ENCODE measurements around the gene SRGAP1. TPM values are rescaled to one million over a fixed set of nuclear protein-coding genes. Genes with fewer than 3 reads are reported as not detected.

Gene SRGAP1
- total RNA-seq, 1 donor from 2014 or later, result 49.3 TPM

DNA sequence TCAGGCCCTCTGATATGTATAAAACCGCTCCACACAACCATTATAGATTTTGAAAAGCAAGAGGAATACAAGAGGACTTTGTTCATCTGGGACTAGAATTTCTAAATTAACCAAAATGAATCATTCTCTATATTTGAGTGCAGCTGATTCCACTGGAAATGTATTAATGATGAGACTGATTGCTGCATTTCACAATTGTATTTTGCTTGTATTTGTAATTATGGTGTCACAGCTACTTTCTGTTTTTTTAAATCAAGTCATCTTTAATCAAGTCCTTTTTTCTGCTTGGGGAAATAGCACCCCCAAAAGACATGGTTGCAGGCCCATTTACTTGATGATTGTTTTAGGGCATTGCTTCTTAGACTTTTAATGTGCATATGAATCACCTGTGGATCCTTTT lies 215.2 kb downstream of the SRGAP1 start:
- DNase-seq (ENCODE audit: low spot score), result no peak
- peaks cover 1% of the 10 kb centered on the region for H3K27me3 Mint-ChIP-seq (ENCODE audit: unreplicated experiment)
- peaks cover 11% of the 10 kb centered on the region for H3K4me1 Mint-ChIP-seq (ENCODE audit: unreplicated experiment)
- H3K9me3 Mint-ChIP-seq (ENCODE audit: unreplicated experiment), result no peaks in the 10 kb centered on the region
- no peak overlapping the region for H3K4me3 Mint-ChIP-seq (ENCODE audit: unreplicated experiment)
- H3K36me3 Mint-ChIP-seq (ENCODE audit: low read depth, unreplicated experiment), result peaks cover 7% of the 10 kb centered on the region
- TF ChIP-seq, protein P1, sequence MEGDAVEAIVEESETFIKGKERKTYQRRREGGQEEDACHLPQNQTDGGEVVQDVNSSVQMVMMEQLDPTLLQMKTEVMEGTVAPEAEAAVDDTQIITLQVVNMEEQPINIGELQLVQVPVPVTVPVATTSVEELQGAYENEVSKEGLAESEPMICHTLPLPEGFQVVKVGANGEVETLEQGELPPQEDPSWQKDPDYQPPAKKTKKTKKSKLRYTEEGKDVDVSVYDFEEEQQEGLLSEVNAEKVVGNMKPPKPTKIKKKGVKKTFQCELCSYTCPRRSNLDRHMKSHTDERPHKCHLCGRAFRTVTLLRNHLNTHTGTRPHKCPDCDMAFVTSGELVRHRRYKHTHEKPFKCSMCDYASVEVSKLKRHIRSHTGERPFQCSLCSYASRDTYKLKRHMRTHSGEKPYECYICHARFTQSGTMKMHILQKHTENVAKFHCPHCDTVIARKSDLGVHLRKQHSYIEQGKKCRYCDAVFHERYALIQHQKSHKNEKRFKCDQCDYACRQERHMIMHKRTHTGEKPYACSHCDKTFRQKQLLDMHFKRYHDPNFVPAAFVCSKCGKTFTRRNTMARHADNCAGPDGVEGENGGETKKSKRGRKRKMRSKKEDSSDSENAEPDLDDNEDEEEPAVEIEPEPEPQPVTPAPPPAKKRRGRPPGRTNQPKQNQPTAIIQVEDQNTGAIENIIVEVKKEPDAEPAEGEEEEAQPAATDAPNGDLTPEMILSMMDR (IDR thresholded peaks at IDR 0.05; ENCODE audit: unreplicated experiment), result no peak
- no peak overlapping the region for H3K27ac Mint-ChIP-seq (ENCODE audit: unreplicated experiment)

DNA sequence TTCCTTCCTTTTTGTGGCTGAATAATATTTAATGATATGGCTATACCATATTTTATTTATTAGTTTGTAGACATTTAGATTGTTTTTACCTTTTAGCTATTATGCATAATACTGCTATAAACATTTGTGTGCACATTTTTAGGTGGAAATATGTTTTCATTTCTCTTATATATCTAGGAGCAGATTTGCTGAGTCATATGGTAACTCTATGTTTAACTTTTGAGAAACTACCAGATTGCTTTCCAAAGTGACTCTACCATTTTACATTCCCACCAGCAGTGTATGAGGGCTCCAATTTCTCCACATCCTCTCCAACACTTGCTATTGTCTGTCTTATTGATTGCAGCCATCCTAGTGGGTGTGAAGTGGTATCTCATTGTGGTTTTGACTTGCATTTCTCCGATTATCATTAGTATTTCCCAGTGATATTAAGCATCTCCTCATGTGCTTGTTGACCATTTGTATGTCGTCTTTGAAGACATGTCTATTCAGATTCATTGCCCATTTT lies 217.4 kb downstream of the SRGAP1 start:
- peaks cover 4% of the 10 kb centered on the region for H3K36me3 Mint-ChIP-seq (ENCODE audit: low read depth, unreplicated experiment)
- TF ChIP-seq, protein P1 (IDR thresholded peaks at IDR 0.05; ENCODE audit: unreplicated experiment), result no peak
- H3K9me3 Mint-ChIP-seq (ENCODE audit: unreplicated experiment), result no peaks in the 10 kb centered on the region
- H3K27ac Mint-ChIP-seq (ENCODE audit: unreplicated experiment), result no peak overlapping the region
- no peak for DNase-seq (ENCODE audit: low spot score)
- H3K27me3 Mint-ChIP-seq (ENCODE audit: unreplicated experiment), result no peaks in the 10 kb centered on the region
- no peak overlapping the region for H3K4me3 Mint-ChIP-seq (ENCODE audit: unreplicated experiment)
- peaks cover 7% of the 10 kb centered on the region for H3K4me1 Mint-ChIP-seq (ENCODE audit: unreplicated experiment)

DNA sequence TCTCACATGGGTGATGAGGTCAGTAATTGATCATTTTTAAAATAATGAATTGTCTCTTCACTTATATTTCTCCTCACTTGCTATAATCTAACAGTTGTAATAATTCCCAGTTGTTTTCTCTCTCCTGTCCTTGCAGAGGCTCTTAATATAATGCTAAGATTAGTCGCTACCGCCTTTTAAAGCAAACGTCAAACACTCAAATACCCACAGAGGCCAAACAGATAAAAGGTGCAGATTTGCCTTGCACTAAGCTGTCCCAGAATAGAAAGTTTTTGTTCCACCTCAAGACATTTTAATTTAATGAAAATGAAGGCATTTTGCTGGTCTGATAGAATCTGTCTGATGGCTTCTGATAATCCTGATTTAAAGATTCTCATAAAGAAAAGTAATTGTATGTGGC lies 218.6 kb downstream of the SRGAP1 start:
- Mint-ChIP-seq H3K36me3 (ENCODE audit: low read depth, unreplicated experiment) (peaks cover 9% of the 10 kb centered on the region), H3K27me3 (ENCODE audit: unreplicated experiment) (no peaks in the 10 kb centered on the region), H3K27ac (ENCODE audit: unreplicated experiment) (no peak overlapping the region), H3K9me3 (ENCODE audit: unreplicated experiment) (no peaks in the 10 kb centered on the region), H3K4me1 (ENCODE audit: unreplicated experiment) (peaks cover 7% of the 10 kb centered on the region), H3K4me3 (ENCODE audit: unreplicated experiment) (no peak overlapping the region)
- TF ChIP-seq, protein P1 (IDR thresholded peaks at IDR 0.05; ENCODE audit: unreplicated experiment), result no peak
- no peak for DNase-seq (ENCODE audit: low spot score)

DNA sequence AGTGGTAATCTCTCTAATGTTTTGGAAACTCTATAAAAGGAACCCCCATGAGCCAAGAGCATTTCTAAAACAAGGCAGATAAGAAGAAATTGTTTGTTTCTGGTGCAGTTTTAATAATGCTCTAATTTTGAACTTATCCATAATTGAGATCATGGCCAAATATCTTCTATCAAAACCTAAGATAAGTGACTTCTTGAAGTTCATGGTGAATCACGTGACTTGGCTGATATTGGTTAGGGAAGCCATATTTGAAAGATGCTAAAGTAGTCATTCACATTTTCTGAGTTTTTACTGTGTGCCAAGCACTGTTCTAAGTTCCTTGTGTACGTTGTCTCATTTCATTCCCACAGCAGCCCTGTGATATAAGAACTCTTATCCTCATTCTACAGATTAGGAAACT lies 219.7 kb downstream of the SRGAP1 start:
- TF ChIP-seq, protein P1 (IDR thresholded peaks at IDR 0.05; ENCODE audit: unreplicated experiment), result no peak
- Mint-ChIP-seq H3K27ac (ENCODE audit: unreplicated experiment) (no peak overlapping the region), H3K4me1 (ENCODE audit: unreplicated experiment) (peaks cover 9% of the 10 kb centered on the region), H3K4me3 (ENCODE audit: unreplicated experiment) (no peak overlapping the region), H3K36me3 (ENCODE audit: low read depth, unreplicated experiment) (peaks cover 13% of the 10 kb centered on the region), H3K27me3 (ENCODE audit: unreplicated experiment) (no peaks in the 10 kb centered on the region), H3K9me3 (ENCODE audit: unreplicated experiment) (no peaks in the 10 kb centered on the region)
- no peak for DNase-seq (ENCODE audit: low spot score)

DNA sequence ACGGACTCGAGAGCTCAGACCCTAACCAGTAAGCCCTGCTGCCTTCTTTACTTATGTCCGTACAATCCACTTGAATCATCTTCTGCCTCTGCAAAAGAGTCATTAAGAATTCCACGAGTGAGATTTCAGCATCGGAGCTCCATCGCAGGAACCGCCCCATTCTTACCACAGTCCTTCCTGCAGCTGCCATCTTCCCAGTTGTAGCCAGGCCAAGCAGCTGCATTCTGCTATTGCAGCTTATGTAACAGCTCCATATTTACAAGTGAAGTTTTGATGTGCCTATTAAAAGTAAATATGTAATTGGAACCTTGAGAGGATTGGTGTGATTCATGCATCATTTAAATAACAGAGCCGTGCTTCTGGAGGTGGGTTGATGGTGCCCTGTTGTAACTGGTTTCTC lies 220.2 kb downstream of the SRGAP1 start:
- Mint-ChIP-seq H3K27ac (ENCODE audit: unreplicated experiment) (no peak overlapping the region), H3K36me3 (ENCODE audit: low read depth, unreplicated experiment) (peaks cover 15% of the 10 kb centered on the region), H3K27me3 (ENCODE audit: unreplicated experiment) (no peaks in the 10 kb centered on the region), H3K4me1 (ENCODE audit: unreplicated experiment) (peaks cover 4% of the 10 kb centered on the region), H3K9me3 (ENCODE audit: unreplicated experiment) (no peaks in the 10 kb centered on the region), H3K4me3 (ENCODE audit: unreplicated experiment) (peak overlapping the region; percentile 59)
- DNase-seq (ENCODE audit: low spot score), result no peak
- TF ChIP-seq, protein P1 (IDR thresholded peaks at IDR 0.05; ENCODE audit: unreplicated experiment), result no peak

All from endothelial cell (in vitro differentiated cells).